ENCODE results near the gene CSAD.
A peak's percentile ranks its signal among the peaks of the same experiment; 100 is the strongest.
"Not testable (repeated sequence)": the region's sequence is repeated elsewhere in the genome, so short reads cannot be mapped to it uniquely, and the experiment has no call there.

CSAD gene

DNA sequence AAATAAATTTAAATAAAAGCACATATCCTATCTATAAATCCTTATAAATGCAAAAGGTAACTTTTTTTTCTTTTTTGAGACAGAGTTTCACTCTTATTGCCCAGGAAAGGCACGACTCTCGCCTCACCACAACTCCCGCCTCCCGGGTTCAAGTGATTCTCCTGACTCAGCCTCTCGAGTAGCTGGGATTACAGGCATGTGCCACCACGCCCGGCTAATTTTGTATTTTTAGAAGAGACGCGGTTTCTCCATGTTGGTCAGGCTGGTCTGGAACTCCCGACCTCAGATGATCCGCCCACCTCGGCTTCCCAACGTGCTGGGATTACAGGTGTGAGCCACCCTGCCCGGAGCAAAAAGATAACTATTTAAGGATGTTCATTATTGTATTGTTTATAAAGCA is 1.9 kb downstream of the CSAD start:
- DNase-seq: not testable (repeated sequence)

DNA sequence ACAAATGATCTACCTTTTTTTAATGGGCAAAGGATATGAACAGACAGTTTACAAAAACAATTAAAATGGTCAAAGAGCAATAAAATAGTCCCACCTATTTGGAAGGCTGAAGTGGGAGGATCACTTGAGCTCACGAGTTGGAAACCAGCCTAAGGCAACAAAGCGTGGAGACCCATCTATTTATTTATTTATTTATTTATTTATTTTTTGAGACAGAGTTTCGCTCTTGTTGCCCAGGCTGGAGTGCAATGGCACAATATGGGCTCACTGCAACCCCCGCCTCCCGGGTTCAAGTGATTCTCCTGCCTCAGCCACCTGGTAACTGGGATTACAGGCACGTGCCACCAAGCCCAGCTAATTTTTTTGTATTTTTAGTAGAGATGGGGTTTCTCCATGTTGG is 3.3 kb downstream of the CSAD start:
- DNase-seq: not testable (repeated sequence)

DNA sequence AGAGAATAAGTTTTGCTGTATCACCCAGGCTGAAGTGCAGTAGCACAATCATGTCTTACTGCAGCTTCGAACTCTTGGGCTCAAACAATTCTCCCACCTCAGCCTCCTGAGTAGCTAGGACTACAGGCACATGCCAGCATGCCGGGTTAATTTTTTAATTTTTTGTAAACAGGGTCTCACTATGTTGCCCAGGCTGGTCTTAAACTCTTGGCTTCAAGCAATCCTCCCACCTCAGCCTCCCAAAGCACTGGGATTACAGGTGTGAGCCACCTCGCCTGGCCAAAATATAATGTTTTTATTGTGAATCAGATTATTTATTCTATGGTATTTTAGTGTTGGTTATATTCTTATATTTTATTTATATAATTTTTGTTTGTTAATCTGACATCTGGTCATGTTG is 4.0 kb downstream of the CSAD start:
- DNase-seq: no peak

DNA sequence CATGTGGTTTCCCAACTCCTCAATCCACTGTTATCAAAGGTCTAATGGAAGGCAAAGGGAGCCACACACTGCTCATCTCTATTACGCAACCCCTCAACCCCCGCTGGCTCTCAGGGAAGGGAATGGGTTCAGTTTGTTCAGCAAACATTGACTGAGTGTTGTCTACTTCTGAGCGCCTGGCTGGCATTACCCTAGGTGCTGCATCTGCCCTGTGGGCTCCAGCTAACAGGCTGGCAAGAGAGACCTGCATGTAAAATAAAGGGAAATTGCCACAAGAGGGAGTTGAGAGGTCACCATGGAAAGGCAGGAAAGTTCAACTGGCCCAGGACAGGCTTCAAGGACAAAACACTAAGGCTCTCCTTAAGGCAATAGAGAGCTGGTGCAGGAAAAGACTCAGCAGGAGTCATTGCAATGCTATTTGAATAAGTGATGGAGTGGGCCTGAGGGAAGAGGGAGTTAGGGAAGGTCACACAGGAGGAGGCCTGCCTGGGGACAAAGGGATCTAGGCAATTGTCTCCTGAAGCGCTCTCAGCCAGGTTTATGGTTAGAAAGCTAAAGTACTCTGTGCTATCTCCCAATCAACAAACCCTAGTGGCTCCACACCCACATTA is 5.7 kb downstream of the CSAD start:
- DNase-seq: no peak

DNA sequence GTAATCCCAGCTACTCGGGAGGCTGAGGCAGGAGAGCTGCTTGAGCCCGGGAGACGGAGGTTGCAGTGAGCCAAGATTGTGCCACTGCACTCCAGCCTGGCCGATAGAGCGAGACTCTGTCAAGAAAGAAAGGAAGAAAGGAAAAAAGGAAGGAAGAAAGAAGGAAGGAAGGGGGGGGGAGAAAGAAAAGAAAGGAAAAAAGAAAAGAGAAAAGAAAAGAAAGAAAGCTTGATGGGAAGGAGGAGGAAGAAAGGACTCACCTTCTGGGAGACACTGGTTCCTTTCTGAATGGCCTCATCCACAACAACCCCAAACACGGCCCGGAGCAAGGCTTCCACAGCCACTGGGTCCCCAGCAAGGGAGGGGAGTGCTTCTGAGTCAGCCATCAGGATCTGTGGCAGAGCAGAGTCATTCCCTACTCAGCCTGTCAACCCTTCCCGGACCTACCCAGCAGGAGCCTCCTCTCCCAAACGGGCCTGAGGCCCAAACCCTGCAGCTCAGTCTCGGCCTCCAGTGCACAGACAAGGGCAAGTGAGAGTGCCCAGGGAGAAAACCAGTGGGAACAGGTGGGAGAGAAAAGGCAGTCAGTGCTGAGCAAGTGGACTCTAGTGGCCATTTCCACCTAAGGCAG is 7.5 kb downstream of the CSAD start:
- no peak for DNase-seq

DNA sequence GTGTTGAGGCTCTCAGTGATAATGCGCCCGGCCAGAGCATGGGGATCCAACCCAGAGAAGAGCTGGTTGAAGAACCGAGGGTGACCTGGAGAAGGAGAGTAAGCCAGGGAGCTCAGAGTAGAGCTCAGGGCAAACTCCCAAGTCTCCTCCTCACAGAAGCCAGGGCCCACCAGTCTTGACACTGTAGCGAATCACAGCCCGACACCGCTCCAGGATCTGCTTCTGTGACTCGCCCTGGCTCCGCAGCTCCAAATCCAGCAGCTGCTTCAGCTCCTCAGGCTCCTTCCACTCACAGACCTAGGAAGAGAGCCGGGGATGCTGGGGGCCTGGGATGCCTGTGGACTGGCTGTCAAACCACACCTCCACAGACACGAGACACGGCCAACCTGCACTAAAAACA is 8.4 kb downstream of the CSAD start:
- DNase-seq: no peak

DNA sequence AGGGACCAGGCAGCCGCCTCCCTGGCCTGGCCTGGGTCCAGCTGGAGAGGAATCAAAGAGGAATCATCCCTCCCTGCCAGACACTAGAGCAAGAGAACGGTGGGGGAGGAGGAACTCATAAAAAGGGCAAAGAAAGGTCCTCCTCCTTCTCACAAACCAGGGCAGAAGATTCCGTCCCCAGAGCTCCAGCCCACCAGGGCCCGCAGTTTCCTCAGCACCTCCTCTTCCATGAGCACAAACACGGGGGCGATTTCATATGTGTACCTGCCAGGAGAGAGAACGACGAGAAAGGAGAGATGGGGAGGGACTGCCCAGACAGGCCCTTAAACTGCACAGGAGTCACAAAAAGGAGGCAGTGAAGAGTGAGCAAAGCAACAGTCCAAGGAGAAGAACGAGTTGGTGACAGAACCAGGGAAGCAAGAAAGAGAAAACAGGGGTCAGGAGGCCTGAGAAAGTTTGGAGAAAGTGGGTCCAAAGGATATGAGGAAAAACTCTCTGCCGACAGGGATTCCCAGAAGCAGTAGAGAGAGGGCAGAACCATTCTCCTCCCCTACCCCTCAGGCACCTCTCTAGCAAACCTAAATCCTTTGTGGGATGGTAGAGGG is 8.9 kb downstream of the CSAD start:
- no peak for DNase-seq

DNA sequence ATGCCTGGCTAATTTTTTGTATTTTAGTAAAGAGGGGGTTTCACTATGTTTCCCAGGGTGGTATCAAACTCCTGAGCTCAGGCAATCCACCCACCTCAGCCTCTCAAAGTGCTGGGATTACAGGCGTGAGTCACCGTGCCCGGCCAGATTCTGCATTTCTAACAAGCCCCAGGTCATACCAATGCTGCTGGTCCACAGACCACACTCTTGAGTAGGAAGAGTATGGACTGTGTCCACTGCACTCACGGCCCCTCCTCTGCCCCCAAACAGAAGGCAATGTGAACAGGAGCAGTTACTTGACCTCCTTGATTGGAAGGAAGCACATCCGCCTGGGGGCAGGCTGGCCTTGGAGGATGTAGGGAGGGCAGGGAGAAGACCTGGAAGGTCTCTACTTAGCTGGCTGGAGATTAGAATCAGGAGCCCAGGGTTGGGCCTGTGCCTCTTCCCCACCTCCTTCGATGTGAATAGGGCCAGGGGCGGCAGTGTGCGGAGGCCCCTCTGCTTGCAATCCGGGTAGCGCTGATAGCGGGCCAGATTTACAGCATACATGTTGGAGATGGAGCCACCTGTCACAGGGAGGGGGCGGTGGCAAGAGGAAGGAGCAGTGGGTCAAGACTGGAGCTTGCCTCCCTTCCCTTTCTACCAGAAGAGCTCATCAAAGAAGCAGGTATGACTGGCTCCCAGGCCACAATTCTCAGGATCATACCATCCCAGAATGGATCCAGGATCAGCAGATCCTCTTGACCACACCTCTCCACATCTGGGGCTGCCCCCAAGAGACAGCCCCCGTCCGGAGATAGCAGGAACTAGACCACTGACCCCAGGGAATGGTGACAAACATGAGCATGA is 9.6 kb downstream of the CSAD start:
- DNase-seq: no peak

DNA sequence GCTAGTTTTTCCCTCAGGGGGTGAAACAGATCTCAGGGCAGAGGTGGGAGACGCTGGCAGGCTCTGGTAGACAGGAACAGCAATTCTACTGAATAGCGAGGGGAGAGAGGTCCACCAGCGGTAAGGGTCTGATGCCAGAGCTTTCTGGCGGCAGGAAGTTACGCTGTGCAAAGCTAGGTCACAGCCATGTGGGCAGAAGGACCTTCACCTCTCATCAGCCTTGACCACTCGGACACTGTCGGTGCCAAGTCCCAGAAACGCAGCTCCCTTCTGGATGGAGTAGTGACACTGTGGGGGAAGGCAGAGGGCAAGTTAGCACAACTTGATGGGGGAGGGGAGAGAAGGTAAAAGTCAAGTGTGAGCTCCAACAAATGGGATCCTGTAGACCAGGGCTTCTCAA is 10.5 kb downstream of the CSAD start:
- no peak for DNase-seq

DNA sequence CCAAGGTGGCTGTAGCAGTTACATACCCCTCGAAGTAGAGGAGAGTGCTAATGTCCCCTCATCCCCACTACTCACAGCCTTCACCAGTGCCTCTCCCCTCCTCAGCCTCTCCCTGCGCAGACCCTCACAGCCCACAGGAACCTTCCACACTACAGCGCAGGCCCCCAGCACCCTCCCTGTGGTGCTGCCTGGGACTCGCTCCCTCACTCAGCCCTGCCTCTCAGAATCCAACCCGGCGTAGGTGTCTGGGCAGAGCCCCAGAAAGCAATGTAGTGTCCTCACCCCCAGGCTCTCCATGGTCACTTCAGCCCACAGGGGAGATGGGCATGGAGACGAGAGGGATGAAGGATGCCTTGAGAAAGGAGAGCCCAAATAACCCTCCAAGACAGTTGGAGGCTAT is 11.1 kb downstream of the CSAD start:
- DNase-seq: no peak

DNA sequence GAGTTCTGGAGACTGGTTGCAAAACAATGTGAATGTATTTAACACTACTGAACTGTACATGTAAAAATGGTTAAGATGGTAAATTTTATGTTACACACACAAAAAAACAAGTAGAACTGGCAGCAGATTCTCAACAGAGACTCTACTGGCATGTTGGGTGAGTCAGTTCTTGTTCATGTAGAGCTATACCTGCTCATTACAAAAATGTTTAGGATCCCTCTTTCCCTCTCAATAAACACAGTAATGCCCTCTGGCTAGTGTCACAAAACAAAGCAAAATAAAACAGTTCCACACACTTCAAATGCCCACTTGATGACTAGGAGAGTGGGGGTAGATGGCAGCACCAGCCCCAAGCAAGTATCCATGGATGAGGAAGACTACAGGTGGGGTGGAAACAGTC is 13.9 kb downstream of the CSAD start:
- no peak for DNase-seq

DNA sequence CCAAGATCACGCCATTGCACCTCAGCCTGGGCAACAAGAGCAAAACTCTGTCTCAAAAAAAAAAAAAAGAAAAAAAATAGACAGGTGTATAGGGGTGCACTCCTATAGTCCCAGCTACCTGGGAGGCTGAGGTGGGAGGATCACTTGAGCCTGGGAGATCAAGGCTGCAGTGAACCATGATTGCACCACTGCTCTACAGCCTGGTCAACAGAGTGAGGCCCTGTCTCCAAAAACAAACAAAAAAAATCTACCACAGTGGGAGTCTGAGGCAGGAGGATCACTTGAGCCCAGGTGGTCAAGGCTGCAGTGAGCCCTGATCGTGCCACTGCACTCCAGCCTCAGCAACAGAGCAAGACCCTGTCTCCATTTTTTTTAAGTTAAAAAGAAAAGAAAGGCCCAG is 17.7 kb downstream of the CSAD start:
- not testable (repeated sequence) for DNase-seq

DNA sequence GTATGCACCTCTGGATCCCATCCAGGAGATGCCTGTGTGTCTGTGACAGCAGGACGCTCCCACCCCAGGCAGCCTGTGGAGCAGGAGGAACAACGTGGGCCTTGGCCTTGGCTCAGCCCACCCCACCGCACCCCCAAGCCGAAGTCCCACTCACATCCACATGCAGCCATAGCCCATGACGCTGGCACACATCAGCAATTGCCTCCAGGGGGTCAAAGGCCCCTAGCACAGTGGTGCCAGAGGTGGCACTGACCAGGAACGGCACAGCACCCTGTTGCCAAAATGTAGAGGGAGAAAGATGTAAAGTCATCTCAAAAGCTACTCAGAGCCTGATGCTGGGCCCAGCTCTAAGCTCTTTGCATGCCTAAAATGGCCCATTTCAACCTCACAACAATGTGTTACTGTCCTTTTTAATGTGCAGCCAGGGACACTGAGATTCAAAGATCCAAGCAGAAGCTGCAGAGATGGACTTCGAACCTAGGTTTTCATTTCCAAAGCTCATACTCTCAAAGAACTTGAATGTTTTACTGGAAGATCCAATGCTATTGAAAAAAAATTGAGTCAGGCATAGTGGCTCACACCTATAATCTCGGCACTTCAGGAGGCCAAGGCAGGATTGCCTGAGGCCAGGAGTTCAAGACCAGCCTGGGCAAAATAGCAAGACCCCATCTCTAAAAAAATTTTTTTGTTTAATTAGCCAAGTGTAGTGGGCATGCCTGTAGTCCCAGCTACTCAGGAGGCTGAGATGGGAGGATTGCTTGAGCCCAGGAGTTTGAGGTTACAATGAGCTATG is 19.4 kb downstream of the CSAD start:
- no peak for DNase-seq

DNA sequence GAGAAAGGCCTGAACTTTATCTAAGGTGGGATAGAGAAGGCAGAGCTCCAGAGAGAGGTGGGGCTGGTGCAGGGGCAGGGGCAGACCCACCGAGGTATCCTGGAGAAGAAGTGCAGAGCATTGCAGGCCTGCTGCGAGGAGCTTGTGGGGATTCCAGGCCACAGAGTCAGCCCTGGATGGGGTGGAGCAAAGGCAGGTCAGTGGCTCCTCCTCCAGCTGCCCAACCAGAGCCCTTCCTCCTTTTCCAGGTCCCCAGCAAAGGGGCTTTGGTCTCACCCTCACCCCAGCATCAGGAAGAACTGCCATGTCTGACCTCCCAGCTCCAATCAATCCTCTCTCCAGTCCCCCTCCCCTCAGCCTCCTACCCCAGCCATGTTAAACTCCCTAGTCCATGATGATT is 20.1 kb downstream of the CSAD start:
- DNase-seq: no peak

DNA sequence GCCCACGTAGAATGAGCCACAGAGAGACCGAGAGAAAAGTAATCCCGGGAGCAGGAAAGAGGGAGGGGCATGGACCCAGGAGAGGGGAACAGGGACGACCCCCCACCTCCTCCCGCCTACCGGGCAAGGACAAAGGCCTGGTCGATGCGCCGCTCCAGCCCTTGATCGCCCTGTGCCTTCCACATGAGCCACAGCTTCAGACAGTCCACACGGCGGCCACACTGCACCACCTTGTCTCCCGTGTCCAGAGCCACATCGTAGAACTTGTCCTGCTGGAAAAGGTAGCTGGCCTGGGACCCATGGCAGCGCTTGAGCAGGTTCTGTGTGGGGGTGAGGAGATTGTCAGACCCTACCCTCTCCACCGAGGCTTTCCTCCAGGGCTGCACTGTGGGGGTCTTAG is 20.7 kb downstream of the CSAD start:
- DNase-seq: no peak

DNA sequence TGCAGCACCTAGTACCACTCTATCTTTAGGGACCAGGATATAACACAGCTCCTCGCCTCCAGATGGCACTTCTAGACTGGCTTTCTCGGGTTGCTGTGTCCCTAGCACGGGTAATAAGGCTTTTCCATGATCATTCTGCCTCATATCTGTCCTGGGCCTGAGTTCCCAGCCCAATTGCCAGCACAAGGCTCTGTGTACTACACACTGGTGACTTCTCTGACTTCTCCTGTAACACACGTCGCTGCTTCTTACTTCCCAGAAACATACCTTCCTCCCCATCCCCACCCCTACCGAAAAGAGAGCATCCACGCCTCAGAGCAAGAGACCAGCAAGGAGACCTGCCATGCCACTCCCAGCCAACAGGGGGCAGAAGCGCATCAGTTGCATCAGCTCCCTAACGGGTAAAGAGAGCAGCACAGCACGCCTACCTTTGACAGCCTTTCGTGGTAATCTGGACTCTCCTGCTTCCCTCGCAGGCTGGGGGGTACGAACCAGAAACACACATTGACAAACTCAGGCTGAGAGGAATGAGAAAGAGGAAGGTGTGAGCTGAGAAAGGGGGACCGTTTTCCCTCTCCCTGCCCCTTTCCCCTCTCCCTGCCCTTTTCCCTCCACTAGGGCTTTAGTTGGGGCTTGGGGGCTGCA is 21.4 kb downstream of the CSAD start:
- peak; percentile 93 for DNase-seq

DNA sequence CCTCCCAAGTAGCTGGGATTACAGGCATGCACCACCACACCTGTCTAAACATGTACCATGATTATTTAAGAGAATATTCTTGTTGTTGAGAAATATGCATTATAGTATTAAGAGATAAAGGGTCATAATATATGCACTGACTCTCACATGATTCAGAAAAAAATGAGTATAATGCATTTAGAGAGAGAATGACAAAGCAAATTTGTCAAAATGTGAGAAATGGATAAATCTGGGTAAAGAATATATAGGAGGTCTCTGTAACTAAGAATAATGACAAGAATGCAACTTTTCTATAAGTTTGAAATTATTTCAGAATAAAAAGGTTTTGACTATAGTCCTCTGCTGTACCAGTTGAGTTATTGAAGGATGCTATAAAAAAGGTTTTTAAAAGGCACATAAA is 28.3 kb downstream of the CSAD start:
- no peak for DNase-seq

DNA sequence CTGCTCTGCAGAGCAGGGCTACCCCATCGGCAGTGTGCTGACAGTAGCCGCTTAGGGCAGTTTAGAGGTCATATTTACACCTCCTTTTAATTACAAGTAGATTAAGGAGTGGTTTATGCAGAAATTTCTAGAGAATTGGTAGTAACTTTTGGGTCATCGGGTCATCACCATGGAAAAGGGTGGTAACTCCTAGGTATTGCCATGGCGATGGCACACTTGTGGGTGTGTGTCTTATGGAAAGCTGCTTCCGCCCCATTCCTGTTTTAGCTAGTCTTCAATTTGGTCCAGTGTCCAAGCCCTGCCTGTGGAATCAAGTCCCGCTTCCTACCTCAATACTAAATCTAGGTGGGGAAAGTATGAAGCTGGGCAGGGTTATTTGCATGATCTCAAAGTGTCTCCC is 29.7 kb downstream of the CSAD start:
- no peak for DNase-seq

DNA sequence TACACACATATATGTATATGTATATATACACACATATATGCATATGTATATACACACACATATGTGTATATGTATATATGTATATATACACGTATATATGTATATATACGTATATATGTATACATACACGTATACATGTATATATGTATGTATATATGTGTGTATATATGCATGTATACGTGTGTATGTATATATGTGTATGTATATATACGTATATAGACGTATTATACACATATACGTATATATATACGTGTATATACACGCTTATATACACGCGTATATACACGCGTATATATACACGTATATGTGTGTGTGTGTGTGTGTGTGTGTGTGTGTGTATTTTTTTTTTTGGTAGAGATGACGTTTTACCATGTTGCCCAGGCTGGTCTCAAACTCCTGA is 33.1 kb downstream of the CSAD start:
- DNase-seq: no peak

DNA sequence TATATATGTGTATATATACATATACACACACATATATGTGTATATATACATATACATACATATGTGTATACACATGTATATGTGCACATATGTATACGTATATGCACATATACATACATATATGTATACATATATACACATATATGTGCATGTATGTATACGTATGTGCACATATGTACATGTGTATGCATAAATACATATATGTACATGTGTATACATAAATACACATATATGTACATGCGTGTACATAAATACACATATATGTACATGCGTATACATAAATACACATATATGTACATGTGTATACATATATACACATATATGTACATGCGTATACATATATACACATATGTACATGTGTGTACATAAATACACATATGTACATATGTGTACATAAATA is 33.5 kb downstream of the CSAD start:
- no peak for DNase-seq

DNA sequence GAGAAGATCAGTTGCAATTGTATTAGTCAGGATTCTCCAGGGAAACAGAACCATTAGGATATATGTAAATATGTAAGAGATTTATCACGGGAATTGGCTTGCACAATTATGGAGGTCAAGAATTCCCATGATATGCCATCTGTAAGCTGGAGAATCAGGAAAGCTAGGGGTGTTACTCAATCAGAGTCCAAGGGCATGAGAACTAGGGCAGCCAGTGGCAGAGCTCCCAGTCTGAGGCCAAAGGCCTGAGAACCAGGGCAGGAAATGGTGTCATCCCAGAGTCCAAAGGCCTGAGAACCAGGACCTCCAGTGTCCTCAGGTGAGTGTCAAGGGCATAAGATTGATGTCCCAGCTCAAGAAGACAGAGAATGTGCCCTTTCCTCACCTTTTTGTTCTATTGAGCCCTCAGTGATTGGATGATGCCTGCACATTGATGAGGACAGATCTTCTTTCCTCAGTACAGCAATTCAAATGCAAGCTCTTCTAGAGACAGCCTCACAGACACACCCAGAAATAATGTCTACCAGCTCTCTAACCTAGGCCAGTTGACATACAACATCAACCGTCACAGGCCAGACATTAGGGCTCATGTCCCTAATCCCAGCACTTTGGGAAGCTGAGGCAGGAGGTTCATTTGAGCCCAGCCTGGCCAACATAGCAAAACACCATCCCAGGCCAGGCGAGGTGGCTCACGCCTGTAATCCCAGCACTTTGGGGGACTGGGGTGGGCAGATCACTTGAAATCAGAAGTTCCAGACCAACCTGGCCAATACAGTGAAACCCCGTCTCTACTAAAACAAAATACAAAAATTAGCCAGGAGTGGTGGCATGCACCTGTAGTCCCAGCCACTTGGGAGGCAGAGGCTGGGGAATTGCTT is 35.1 kb downstream of the CSAD start:
- DNase-seq: no peak

DNA sequence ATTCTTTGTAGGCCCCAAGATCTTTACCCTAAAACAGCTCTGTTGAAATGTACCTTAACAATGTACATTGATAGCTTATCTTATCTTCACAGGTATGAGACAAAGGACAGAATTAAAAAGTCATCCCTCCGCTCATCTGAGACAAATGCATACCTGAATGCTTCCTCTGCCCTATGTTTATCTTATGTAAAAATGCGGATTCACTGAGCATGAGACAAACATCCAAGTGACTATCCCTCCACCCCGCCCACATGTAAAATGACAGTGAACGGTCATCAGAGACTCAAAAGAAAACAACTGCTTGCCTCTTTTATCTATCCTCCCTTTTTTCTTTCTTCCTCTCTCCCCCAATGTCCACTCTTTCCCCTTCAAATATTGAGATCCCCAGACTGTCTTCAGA is 37.4 kb downstream of the CSAD start:
- no peak for DNase-seq
